Uterus (tissue), 4 donors: Measurements from ENCODE around the gene KRTAP2-4. TPM values are rescaled to one million over a fixed set of nuclear protein-coding genes. Genes with fewer than 3 reads are reported as not detected.

ENCODE experiments used
- DNase-seq, 2 donors: peaks; one replicate each; pipeline ENCODE4 v3.0.0-alpha.2; 2019 to 2020
- H3K27ac ChIP-seq, 2 donors: fragments of 200-600 bp; sonication (generic); 1 replicate in 1 of 2; 2 replicates in 1 of 2; pipeline ENCODE4 v1.5.1; 2016 to 2018
- H3K27me3 ChIP-seq, 2 donors: fragments of 200-600 bp; sonication (generic); one replicate each; pipeline ENCODE4 v1.5.1; 2018 to 2019; ENCODE audit warnings: control low read depth in 1 of 2
- H3K36me3 ChIP-seq, 2 donors: fragments of 200-600 bp; sonication (generic); one replicate each; pipeline ENCODE4 v1.5.1; 2019; ENCODE audit warnings: control low read depth in 1 of 2
- H3K4me1 ChIP-seq, 2 donors: fragments of 200-600 bp; sonication (generic); one replicate each; pipeline ENCODE4 v1.5.1; 2018 to 2019; ENCODE audit warnings: control low read depth in 1 of 2
- H3K4me3 ChIP-seq, 2 donors: fragments of 200-600 bp; sonication (generic); 1 replicate in 1 of 2; 2 replicates in 1 of 2; pipeline ENCODE4 v1.5.1; 2018 to 2019; ENCODE audit warnings: mild to moderate bottlenecking in 1 of 2
- H3K9me3 ChIP-seq, 2 donors: fragments of 200-600 bp; sonication (generic); one replicate each; pipeline ENCODE4 v1.5.1; 2019; ENCODE audit warnings: control low read depth in 1 of 2
- POLR2A ChIP-seq, 2 donors: fragments of 450-650 bp; IDR thresholded peaks; one replicate each; pipeline ENCODE4 v1.6.1; 2016; ENCODE audit warnings: antibody characterized with exemption in 2 of 2, mild to moderate bottlenecking in 1 of 2, moderate library complexity in 1 of 2
- intact Hi-C: fragments of 100-400 bp; cut with DNase I; formaldehyde crosslinking; loops from one replicate; pipeline ENCODE4 v1.15.1; 2023; ENCODE audit warnings: low total_unique reads
- total RNA-seq, 4 donors: library from RNA; depleted of rRNA in 3 of 4; stranded (reverse); fragments of >200 nt in 3 of 4; gene quantifications; one replicate each; pipeline versions ENCODE4 v1.1.0 to v1.2.4, GENCODE V29; 2014 to 2023
- TF ChIP-seq, protein P1 (sequence below), 4 experiments: fragments of 200-600 bp in 2 of 4; fragments of 450-650 bp in 2 of 4; sonication (generic) in 2 of 4; IDR thresholded peaks; one replicate each; pipeline ENCODE4 v1.5.1; 2016 to 2019; ENCODE audit warnings: antibody characterized with exemption in 4 of 4, mild to moderate bottlenecking in 2 of 4, moderate library complexity in 1 of 4
- donor health status: DM: yes; HTN: yes; CAD: no.

Gene KRTAP2-4
- total RNA-seq, 4 donors from 2014 or later = not detected

DNA sequence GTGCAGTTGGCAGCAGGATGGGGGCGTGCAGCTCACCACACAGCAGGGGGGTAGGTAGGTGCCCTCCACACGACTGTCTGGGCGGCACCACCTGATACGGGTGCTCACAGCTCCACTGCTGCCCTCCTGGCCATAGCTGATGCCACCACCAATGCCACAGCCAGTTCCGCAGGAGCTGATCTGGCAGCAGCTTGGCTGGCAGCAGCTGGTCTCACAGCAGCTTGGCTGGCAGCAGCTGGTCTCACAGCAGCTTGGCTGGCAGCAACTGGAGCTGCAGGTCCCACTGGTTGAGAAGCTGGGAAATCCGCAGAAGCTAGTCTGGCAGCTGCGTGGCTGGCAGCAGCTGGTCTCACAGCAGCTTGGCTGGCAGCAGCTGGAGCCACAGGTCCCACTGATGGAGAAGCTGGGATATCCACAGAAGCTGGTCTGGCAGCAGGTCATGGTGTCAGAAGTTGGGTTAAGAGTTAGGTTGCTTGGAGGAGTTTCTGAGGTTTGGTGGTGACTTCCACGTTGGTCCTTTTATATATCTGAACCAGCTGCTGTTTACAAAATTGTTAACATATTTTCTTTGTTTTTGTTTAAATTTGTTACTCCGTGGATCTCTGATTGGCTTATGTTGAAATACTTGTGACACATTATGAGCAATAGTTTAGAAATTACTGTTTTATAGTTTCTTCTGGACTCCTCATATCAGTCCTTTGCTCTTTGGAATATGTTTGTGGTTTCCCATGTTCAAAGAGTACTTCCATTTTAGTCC lies 38.8 kb downstream of the KRTAP2-4 start, which contains the start of gene KRTAP1-5:
KRTAP1-5 (minus strand) TSS at position 494 of the 757 bp plus-strand sequence; CDS start at position 441, 53 bp downstream.
- TF ChIP-seq POLR2A (IDR thresholded peaks at IDR 0.05) = no peak
- TF ChIP-seq, protein P1, sequence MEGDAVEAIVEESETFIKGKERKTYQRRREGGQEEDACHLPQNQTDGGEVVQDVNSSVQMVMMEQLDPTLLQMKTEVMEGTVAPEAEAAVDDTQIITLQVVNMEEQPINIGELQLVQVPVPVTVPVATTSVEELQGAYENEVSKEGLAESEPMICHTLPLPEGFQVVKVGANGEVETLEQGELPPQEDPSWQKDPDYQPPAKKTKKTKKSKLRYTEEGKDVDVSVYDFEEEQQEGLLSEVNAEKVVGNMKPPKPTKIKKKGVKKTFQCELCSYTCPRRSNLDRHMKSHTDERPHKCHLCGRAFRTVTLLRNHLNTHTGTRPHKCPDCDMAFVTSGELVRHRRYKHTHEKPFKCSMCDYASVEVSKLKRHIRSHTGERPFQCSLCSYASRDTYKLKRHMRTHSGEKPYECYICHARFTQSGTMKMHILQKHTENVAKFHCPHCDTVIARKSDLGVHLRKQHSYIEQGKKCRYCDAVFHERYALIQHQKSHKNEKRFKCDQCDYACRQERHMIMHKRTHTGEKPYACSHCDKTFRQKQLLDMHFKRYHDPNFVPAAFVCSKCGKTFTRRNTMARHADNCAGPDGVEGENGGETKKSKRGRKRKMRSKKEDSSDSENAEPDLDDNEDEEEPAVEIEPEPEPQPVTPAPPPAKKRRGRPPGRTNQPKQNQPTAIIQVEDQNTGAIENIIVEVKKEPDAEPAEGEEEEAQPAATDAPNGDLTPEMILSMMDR (IDR thresholded peaks at IDR 0.05) = no peak
- Histone ChIP-seq H3K27ac (no peak within 1 kb of the TSS), H3K4me3 (no peak within 1 kb of the TSS), H3K9me3 (no peaks in the 10 kb centered on the region), H3K4me1 (no peaks in the 10 kb centered on the region), H3K36me3 (no peaks in the 10 kb centered on the region), H3K27me3 (no peaks in the 10 kb centered on the region)
- intact Hi-C loops = no loop called here
- no peak for DNase-seq

DNA sequence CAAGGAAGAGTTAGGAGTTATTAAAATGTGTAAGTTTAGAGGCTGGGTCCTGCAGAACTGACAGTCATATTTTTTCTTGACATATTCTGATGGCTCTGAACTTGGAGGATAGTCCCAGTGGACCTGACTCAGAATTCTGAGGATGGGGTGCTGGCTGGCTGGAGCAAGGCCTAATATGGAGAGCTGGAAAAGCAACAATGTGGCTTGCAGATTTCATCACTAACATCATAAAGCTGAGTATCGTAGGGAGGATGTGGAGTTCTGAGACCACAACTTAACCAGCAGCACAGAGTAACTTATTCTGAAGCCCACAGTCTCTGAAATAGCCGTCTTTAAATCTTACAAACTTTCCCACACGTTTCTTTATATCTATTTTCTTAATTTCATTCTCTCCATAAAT lies 41.0 kb downstream of the KRTAP2-4 start:
- H3K27ac ChIP-seq = no peak overlapping the region
- H3K4me1 ChIP-seq = no peaks in the 10 kb centered on the region
- no peaks in the 10 kb centered on the region for H3K27me3 ChIP-seq
- no peaks in the 10 kb centered on the region for H3K9me3 ChIP-seq
- H3K4me3 ChIP-seq = no peak overlapping the region
- no peaks in the 10 kb centered on the region for H3K36me3 ChIP-seq
- TF ChIP-seq POLR2A (IDR thresholded peaks at IDR 0.05) = no peak
- TF ChIP-seq, protein P1 (IDR thresholded peaks at IDR 0.05) = no peak
- no peak for DNase-seq
- intact Hi-C loops = no loop called here

DNA sequence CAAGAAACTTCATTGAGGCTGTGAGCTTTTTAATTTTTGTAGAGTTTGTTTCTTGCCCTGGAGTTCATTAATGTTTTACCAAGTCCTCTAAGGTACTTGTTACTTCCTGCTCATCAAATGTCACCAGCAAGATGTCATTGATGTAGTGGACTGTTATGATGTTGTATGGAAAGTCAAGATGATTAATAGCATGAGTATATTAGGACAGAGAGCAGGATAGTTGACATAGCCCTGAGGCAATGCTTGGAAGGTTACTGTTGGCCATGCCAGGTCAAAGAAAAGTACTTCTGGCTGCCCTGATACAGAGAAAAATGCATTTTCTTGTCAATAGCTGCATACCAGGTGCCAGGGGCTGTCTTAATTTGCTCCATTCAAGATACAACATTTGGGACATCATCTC lies 45.3 kb downstream of the KRTAP2-4 start:
- Histone ChIP-seq H3K36me3 (no peaks in the 10 kb centered on the region), H3K9me3 (no peaks in the 10 kb centered on the region), H3K27me3 (no peaks in the 10 kb centered on the region), H3K4me1 (no peaks in the 10 kb centered on the region), H3K4me3 (no peak overlapping the region), H3K27ac (no peak overlapping the region)
- TF ChIP-seq, protein P1 (IDR thresholded peaks at IDR 0.05) = no peak
- no peak for TF ChIP-seq POLR2A (IDR thresholded peaks at IDR 0.05)
- DNase-seq = no peak
- intact Hi-C loops = no loop called here

DNA sequence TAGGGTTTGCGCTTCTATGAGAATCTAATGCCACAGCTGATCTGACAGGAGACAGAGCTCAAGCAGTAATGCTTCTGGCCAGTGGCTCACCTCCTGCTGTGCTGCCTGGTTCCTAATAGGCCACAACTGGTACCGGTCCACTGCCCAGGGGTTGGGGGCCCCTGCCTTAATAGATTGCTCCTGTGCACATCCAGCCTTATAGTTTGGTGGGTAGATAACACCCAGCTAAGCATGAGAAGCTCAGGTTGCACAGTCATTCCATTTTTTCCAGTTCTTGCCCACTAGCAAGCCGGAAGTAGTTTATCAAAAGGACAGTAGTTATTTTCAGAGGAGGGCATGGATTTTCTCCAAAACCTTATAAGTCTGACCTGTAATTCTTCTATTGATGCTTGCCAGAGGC lies 46.3 kb downstream of the KRTAP2-4 start:
- Histone ChIP-seq H3K36me3 (no peaks in the 10 kb centered on the region), H3K4me3 (no peak overlapping the region), H3K4me1 (no peaks in the 10 kb centered on the region), H3K9me3 (no peaks in the 10 kb centered on the region), H3K27ac (no peak overlapping the region), H3K27me3 (no peaks in the 10 kb centered on the region)
- TF ChIP-seq POLR2A (IDR thresholded peaks at IDR 0.05) = no peak
- TF ChIP-seq, protein P1 (IDR thresholded peaks at IDR 0.05) = no peak
- DNase-seq = no peak
- intact Hi-C loops = no loop called here

DNA sequence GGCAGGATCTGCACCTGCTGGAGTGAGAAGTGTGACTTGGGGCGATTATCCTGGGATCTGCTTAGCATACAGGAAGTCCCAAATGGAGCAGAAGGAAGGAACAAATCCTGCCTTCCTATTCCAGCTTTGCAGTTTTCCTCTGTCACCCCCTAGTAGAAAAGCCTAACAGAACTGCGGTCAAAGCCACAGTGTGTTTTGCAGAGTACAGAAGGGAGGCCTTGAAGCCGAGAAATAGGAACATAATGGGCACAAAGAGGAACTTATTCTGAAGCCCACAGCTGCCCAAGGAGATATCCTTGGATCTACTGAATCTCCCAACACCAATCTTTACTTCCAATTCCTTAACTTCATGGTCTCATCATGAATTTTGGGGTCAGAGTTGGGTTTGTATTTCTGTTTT lies 47.1 kb downstream of the KRTAP2-4 start:
- no peak for TF ChIP-seq POLR2A (IDR thresholded peaks at IDR 0.05)
- TF ChIP-seq, protein P1 (IDR thresholded peaks at IDR 0.05) = no peak
- intact Hi-C loops = no loop called here
- no peak for DNase-seq
- H3K4me1 ChIP-seq = no peaks in the 10 kb centered on the region
- H3K9me3 ChIP-seq = no peaks in the 10 kb centered on the region
- H3K4me3 ChIP-seq = no peak overlapping the region
- no peaks in the 10 kb centered on the region for H3K27me3 ChIP-seq
- no peaks in the 10 kb centered on the region for H3K36me3 ChIP-seq
- H3K27ac ChIP-seq = no peak overlapping the region
